Measurements from ENCODE around the gene COX17.

Gene COX17

GRCh38 chr3:119652306-119653033, 24.7 kb downstream of the COX17 start:
- CTCF ChIA-PET = interaction anchor here (1.4 kb wide), 1 partner anchor 10 kb away, joined by 3 read pairs; no protein-coding TSS in a partner anchor
- H3K4me3 ChIP-seq (ENCODE audit: low read depth, low read length) = no peak overlapping the region
- TF ChIP-seq CTCF (IDR thresholded peaks at IDR 0.05; ENCODE audit: insufficient read depth, low read length, missing control alignments) = no peak
- DNase-seq (ENCODE audit: low read depth, low spot score) = no peak
- POLR2A ChIA-PET = no interaction called here

GRCh38 chr3:119649761-119650160, 27.4 kb downstream of the COX17 start:
- no peak for DNase-seq (ENCODE audit: low read depth, low spot score)
- ChIA-PET CTCF (interaction anchor here (1.0 to 1.6 kb wide), 5 partner anchors 10 to 126 kb away, joined by 3 to 6 read pairs (median 3); no protein-coding TSS in a partner anchor), POLR2A (no interaction called here)
- TF ChIP-seq CTCF (IDR thresholded peaks at IDR 0.05; ENCODE audit: insufficient read depth, low read length, missing control alignments) = no peak
- no peak overlapping the region for H3K4me3 ChIP-seq (ENCODE audit: low read depth, low read length)

- ChIA-PET POLR2A (no interaction called here), CTCF (interaction anchor here (1.3 to 1.5 kb wide), 2 partner anchors 10 to 15 kb away, joined by 3 to 5 read pairs; no protein-coding TSS in a partner anchor)
- no peak for DNase-seq (ENCODE audit: low read depth, low spot score)
- H3K4me3 ChIP-seq (ENCODE audit: low read depth, low read length) = no peak overlapping the region
- no peak for TF ChIP-seq CTCF (IDR thresholded peaks at IDR 0.05; ENCODE audit: insufficient read depth, low read length, missing control alignments)
Measured at GRCh38 chr3:119647843-119648575, 29.2 kb downstream of the COX17 start.

GRCh38 chr3:119647171-119647570, 30.0 kb downstream of the COX17 start:
- no peak for TF ChIP-seq CTCF (IDR thresholded peaks at IDR 0.05; ENCODE audit: insufficient read depth, low read length, missing control alignments)
- DNase-seq (ENCODE audit: low read depth, low spot score) = no peak
- H3K4me3 ChIP-seq (ENCODE audit: low read depth, low read length) = no peak overlapping the region
- CTCF ChIA-PET = interaction anchor here (1.3 kb wide), 1 partner anchor 15 kb away, joined by 5 read pairs; no protein-coding TSS in a partner anchor
- POLR2A ChIA-PET = no interaction called here

- TF ChIP-seq CTCF (IDR thresholded peaks at IDR 0.05; ENCODE audit: insufficient read depth, low read length, missing control alignments) = no peak
- CTCF ChIA-PET = no interaction called here
- no peak overlapping the region for H3K4me3 ChIP-seq (ENCODE audit: low read depth, low read length)
- no peak for DNase-seq (ENCODE audit: low read depth, low spot score)
- POLR2A ChIA-PET = no interaction called here
Measured at GRCh38 chr3:119645813-119646212, 31.4 kb downstream of the COX17 start.

GRCh38 chr3:119644481-119644880, 32.7 kb downstream of the COX17 start:
- ChIA-PET POLR2A (no interaction called here), CTCF (interaction anchor here (1.4 to 1.9 kb wide), 3 partner anchors 10 to 18 kb away, joined by 3 to 5 read pairs (median 4); no protein-coding TSS in a partner anchor)
- TF ChIP-seq CTCF (IDR thresholded peaks at IDR 0.05; ENCODE audit: insufficient read depth, low read length, missing control alignments) = no peak
- DNase-seq (ENCODE audit: low read depth, low spot score) = no peak
- no peak overlapping the region for H3K4me3 ChIP-seq (ENCODE audit: low read depth, low read length)
